Cardiac muscle cell (in vitro differentiated cells and primary cell): ENCODE data around the gene TNK1. TPM values are rescaled to one million over a fixed set of nuclear protein-coding genes. Genes with fewer than 3 reads are reported as not detected.

Source experiments
- DNase-seq, 2 donors: peaks; one replicate each; pipeline versions ENCODE4 v3.0.0 to v3.0.0-alpha.2; 2010 to 2017; ENCODE audit warnings: low read depth in 1 of 2, low spot score in 1 of 2
- H3K27ac ChIP-seq: fragments of 200-600 bp; sonication (generic); 2 replicates; pipeline ENCODE4 v1.5.1; 2016
- H3K27me3 ChIP-seq: fragments of 200-600 bp; sonication (generic); 2 replicates; pipeline ENCODE4 v1.6.0; 2016; ENCODE audit warnings: control low read depth
- H3K36me3 ChIP-seq: fragments of 200-600 bp; sonication (generic); 2 replicates; pipeline ENCODE4 v1.5.1; 2016; ENCODE audit warnings: control low read depth
- H3K4me1 ChIP-seq: fragments of 200-600 bp; sonication (generic); 2 replicates; pipeline ENCODE4 v1.8.1; 2017; ENCODE audit warnings: low read depth, mild to moderate bottlenecking, mixed run types
- H3K4me3 ChIP-seq: fragments of 200-600 bp; sonication (generic); 2 replicates; pipeline ENCODE4 v1.5.1; 2016; ENCODE audit warnings: mild to moderate bottlenecking
- H3K9me3 ChIP-seq: fragments of 200-600 bp; sonication (generic); 2 replicates; pipeline ENCODE4 v1.5.1; 2017; ENCODE audit warnings: low read depth, mild to moderate bottlenecking, control low read depth
- polyA plus RNA-seq: library from polyadenylated mRNA; unstranded; fragments of >200 nt; fragmentation: Nextera tagmentation; extraction: Ambion mirVana; gene quantifications from 2 replicates; pipeline ENCODE4 v1.2.1, GENCODE V29; 2016
- total RNA-seq: library from RNA; depleted of rRNA; stranded (reverse); fragments of >200 nt; gene quantifications from 2 replicates; pipeline ENCODE4 v1.2.3, GENCODE V29; 2016
- TF ChIP-seq, protein P1 (sequence below): IDR thresholded peaks from 2 replicates; pipeline ENCODE4 v1.5.1; 2012; ENCODE audit warnings: low read depth, mild to moderate bottlenecking, low read length

The TNK1 gene
- total and polyA plus RNA-seq, 2 experiments from 2014 or later: 2.6 to 2.9 TPM

DNA sequence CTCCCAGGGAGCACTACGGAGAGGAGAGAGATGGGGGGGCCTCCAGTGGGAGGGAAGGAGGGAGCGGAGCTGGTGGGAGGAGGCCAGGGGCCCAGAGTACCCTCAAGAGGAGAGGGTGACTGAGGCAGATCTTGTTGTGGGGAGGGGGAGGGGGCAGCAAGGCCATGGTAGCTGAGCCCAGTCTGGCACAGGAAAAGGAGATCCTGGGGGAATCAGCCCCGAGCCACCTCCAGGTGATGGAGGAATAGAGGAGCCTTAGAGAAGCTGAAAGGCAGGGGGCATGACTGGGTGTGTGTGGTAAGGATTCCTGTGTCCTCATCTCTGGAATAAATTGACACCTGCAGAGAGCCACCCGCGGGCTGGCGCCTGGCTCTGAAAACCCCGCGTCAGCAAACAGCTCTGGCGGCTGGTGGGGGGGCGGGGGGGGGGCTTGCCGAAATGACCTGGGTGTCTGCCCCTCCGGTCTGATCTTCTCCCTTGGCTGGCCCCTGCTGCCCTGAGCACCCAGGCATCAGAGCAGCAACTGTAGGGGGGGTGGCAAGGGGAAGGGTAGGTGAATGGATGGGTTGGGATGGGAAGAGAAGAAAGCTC, 25.4 kb downstream of the TNK1 start:
- H3K4me3 ChIP-seq: no peak overlapping the region
- DNase-seq: no peak
- H3K27ac ChIP-seq: no peak overlapping the region

DNA sequence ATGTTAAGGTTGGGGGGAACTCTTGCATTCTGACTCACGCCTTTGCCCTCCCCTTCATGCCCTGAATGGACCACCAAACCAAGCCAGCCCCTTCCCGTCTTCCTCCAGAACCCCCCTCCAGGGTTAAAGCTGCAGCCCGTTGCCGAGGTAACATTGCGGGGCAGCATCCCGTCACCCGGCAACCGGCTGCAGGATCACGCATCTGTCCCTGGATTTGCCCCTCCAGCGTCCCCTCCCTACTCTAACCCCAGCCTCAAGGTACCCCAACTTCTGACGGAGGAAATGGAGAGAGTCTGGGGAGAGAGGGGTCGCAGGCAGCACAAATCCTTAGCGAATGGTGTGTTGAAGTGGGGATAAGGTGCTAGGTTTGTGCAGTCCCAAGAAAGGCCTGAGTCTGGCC, 26.2 kb downstream of the TNK1 start:
- no peak overlapping the region for H3K4me3 ChIP-seq
- H3K27ac ChIP-seq: no peak overlapping the region
- TF ChIP-seq, protein P1, sequence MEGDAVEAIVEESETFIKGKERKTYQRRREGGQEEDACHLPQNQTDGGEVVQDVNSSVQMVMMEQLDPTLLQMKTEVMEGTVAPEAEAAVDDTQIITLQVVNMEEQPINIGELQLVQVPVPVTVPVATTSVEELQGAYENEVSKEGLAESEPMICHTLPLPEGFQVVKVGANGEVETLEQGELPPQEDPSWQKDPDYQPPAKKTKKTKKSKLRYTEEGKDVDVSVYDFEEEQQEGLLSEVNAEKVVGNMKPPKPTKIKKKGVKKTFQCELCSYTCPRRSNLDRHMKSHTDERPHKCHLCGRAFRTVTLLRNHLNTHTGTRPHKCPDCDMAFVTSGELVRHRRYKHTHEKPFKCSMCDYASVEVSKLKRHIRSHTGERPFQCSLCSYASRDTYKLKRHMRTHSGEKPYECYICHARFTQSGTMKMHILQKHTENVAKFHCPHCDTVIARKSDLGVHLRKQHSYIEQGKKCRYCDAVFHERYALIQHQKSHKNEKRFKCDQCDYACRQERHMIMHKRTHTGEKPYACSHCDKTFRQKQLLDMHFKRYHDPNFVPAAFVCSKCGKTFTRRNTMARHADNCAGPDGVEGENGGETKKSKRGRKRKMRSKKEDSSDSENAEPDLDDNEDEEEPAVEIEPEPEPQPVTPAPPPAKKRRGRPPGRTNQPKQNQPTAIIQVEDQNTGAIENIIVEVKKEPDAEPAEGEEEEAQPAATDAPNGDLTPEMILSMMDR: no peak
- H3K9me3 ChIP-seq: no peaks in the 10 kb centered on the region
- H3K4me1 ChIP-seq: peaks cover 11% of the 10 kb centered on the region
- no peak for DNase-seq
- H3K27me3 ChIP-seq: no peaks in the 10 kb centered on the region
- no peaks in the 10 kb centered on the region for H3K36me3 ChIP-seq

More for the DNA sequence above, 25.4 kb downstream of the TNK1 start:
- H3K4me1 ChIP-seq: peaks cover 11% of the 10 kb centered on the region
- no peaks in the 10 kb centered on the region for H3K27me3 ChIP-seq
- TF ChIP-seq, protein P1: no peak
- H3K9me3 ChIP-seq: no peaks in the 10 kb centered on the region
- H3K36me3 ChIP-seq: no peaks in the 10 kb centered on the region

DNA sequence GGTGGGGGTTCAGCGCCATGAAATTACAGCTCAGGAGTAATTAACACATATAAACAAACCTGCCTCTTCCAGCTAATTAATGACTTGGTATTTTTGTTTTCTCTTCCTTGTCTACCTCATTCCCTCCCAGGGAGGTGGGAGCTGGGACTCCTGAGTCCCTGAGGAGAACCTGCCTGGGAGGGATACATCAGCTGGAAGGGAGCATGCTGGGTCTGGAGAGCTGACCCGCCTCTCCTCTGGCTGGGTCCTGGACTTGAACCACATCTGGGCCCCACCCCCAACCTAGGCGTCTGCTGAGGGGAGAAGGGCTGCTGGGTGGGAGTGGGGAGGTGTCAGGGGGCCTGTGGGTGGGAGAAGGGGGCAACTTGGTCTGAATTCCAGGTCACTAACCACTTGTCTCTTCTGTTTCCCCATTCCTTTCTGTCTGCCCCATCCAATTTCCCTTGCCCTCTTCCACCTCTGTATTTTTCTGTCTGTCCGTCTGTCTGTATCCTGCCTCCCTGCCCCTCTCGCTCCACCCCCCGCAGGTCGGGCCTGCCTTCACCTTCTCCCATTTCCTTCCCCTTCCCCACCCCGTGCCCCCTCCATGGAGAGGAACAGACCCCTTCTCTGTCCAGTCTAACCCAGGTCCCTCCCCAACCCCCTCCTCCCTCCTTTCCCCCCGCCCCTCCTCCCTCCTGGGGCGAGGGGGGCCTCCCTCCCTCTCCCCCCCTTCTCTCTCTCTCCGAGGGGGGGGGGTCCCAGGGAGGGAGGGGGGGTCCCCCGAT, 26.8 kb downstream of the TNK1 start, which contains the start of gene NLGN2:
TSS of gene NLGN2 (plus strand) at position 361 of the 767 bp plus-strand sequence. CDS start 411 bp downstream, outside the sequence.
- H3K4me3 ChIP-seq: no peak within 1 kb of the TSS
- H3K27me3 ChIP-seq: no peaks in the 10 kb centered on the region
- TF ChIP-seq, protein P1: no peak
- H3K9me3 ChIP-seq: no peaks in the 10 kb centered on the region
- H3K27ac ChIP-seq: no peak within 1 kb of the TSS
- no peaks in the 10 kb centered on the region for H3K36me3 ChIP-seq
- peaks cover 6% of the 10 kb centered on the region for H3K4me1 ChIP-seq
- DNase-seq: no peak

DNA sequence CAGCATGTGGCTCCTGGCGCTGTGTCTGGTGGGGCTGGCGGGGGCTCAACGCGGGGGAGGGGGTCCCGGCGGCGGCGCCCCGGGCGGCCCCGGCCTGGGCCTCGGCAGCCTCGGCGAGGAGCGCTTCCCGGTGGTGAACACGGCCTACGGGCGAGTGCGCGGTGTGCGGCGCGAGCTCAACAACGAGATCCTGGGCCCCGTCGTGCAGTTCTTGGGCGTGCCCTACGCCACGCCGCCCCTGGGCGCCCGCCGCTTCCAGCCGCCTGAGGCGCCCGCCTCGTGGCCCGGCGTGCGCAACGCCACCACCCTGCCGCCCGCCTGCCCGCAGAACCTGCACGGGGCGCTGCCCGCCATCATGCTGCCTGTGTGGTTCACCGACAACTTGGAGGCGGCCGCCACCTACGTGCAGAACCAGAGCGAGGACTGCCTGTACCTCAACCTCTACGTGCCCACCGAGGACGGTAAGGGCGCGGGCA, 27.4 kb downstream of the TNK1 start:
- TF ChIP-seq, protein P1: no peak
- Histone ChIP-seq H3K27me3 (no peaks in the 10 kb centered on the region), H3K4me3 (no peak overlapping the region), H3K36me3 (no peaks in the 10 kb centered on the region), H3K27ac (no peak overlapping the region), H3K4me1 (no peaks in the 10 kb centered on the region), H3K9me3 (no peaks in the 10 kb centered on the region)
- no peak for DNase-seq

DNA sequence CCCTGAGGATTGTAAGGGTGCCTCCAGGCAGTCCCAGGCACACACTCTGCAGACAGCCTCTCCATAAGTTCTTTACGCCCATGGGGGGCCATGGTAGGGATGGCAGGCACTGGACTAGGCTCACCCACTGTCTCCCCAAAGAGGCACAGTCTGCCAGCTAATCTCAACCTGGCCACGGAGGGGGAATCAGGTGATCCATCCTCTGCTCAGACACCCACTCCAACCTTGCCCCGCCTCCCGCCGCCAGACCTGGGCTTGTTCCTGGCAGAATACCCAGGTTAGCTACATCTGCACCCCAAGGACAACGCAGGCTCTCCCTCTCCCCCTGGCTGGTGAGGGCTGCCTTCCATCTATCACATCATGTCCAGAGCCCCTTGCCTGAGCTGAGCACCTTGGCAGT, 28.0 kb downstream of the TNK1 start:
- Histone ChIP-seq H3K27me3 (no peaks in the 10 kb centered on the region), H3K36me3 (no peaks in the 10 kb centered on the region), H3K4me3 (no peak overlapping the region), H3K9me3 (no peaks in the 10 kb centered on the region), H3K4me1 (no peaks in the 10 kb centered on the region), H3K27ac (no peak overlapping the region)
- TF ChIP-seq, protein P1: no peak
- DNase-seq: no peak
